Measurements from ENCODE around the gene ADCK1. TPM values are rescaled to one million over a fixed set of nuclear protein-coding genes. Genes with fewer than 3 reads are reported as not detected.
A peak's percentile ranks its signal among the peaks of the same experiment; 100 is the strongest.

The ADCK1 gene
- total and polyA plus RNA-seq, 2 donors (not counting 1 experiment from before 2014, with no cell fraction given), result 10.6 to 18.3 TPM

DNA sequence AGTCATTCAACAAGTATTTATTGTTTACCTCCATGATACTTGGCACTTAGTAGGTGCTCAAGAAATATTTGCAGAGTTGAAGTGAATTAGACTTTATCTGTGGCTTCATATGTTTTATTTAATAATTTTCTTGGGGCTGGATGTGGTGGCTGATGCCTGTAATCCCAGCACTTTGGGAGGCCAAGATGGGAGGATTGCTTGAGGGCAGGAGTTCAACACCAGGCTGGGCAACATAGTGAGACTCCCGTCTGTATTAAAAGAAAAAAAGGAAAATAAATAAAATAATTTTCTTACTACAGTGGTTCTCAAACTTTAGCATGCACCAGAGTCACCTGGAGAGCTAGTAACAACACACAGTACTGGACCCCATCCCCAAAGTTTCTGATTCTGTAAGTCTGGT, 905 bp downstream of the ADCK1 start:
- H3K4me2 ChIP-seq (replicated peaks; ENCODE audit: low read depth, low read length, poor library complexity, severe bottlenecking), result peak overlapping the region; percentile 92
- peak overlapping the region; percentile 40 to 87 for H3K27ac ChIP-seq (ENCODE audit: low read length in 2 of 2)
- peak overlapping the region; percentile 98 for H2AFZ ChIP-seq (ENCODE audit: insufficient read depth, low read depth, low read length, poor library complexity, severe bottlenecking)
- no peaks in the 10 kb centered on the region for H3K36me3 ChIP-seq (replicated peaks in 1 of 2; ENCODE audit: control extremely low read depth in 1 of 2, control insufficient read depth in 1 of 2, extremely low read depth in 1 of 2, insufficient read depth in 2 of 2, low read length in 1 of 2)
- Mint-ChIP-seq H3K27ac (peak overlapping the region; percentile 89), H3K27me3 (no peaks in the 10 kb centered on the region), H3K9me3 (ENCODE audit: insufficient read depth) (no peaks in the 10 kb centered on the region), H3K4me3 (peak overlapping the region; percentile 92), H3K4me1 (peaks cover 12% of the 10 kb centered on the region)
- H4K20me1 ChIP-seq (ENCODE audit: control insufficient read depth, insufficient read depth, low read length, poor library complexity, severe bottlenecking), result no peaks in the 10 kb centered on the region
- CTCF ChIA-PET, result interaction anchor here (1.1 kb wide), 1 partner anchor 40 kb away, joined by 5 read pairs; no protein-coding TSS in a partner anchor
- H3K79me2 ChIP-seq (ENCODE audit: control insufficient read depth, insufficient read depth, low read length), result peaks cover 3% of the 10 kb centered on the region
- H3K4me1 ChIP-seq (ENCODE audit: control insufficient read depth in 2 of 2, insufficient read depth in 2 of 2, low read length in 2 of 2), result peaks cover 4 to 8% of the 10 kb centered on the region in 2 donors
- no peak for TF ChIP-seq EZH2 (IDR thresholded peaks at IDR 0.05; ENCODE audit: borderline replicate concordance, insufficient read depth, low read depth, low read length, poor library complexity, severe bottlenecking)
- TF ChIP-seq, protein P1, sequence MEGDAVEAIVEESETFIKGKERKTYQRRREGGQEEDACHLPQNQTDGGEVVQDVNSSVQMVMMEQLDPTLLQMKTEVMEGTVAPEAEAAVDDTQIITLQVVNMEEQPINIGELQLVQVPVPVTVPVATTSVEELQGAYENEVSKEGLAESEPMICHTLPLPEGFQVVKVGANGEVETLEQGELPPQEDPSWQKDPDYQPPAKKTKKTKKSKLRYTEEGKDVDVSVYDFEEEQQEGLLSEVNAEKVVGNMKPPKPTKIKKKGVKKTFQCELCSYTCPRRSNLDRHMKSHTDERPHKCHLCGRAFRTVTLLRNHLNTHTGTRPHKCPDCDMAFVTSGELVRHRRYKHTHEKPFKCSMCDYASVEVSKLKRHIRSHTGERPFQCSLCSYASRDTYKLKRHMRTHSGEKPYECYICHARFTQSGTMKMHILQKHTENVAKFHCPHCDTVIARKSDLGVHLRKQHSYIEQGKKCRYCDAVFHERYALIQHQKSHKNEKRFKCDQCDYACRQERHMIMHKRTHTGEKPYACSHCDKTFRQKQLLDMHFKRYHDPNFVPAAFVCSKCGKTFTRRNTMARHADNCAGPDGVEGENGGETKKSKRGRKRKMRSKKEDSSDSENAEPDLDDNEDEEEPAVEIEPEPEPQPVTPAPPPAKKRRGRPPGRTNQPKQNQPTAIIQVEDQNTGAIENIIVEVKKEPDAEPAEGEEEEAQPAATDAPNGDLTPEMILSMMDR (IDR thresholded peaks at IDR 0.05), result no peak
- no peaks in the 10 kb centered on the region for H3K9me3 ChIP-seq (ENCODE audit: control extremely low read depth in 1 of 3, control insufficient read depth in 2 of 3, insufficient read depth in 1 of 3, low read length in 2 of 3)
- H3K9ac ChIP-seq (ENCODE audit: low read length), result peak overlapping the region; percentile 83
- intact Hi-C loops (cut with micrococcal nuclease), result loop anchor here (1.0 kb wide), 3 partner anchors 40 to 344 kb away; partner anchors contain the start of genes ALKBH1, SLIRP, SNW1 and VIPAS39
- no CpG with 5 or more reads among the region's 1 CpG for WGBS (ENCODE audit: insufficient coverage)
- no peaks in the 10 kb centered on the region for H3K27me3 ChIP-seq (replicated peaks in 1 of 4; ENCODE audit: control extremely low read depth in 1 of 4, control insufficient read depth in 3 of 4, insufficient read depth in 4 of 4, low read length in 3 of 4)
- peak overlapping the region; percentile 47 to 91 (median 71) for H3K4me3 ChIP-seq (ENCODE audit: control extremely low read depth in 1 of 5, extremely low read depth in 1 of 5, insufficient read depth in 1 of 5, low read depth in 2 of 5, low read length in 4 of 5)
- ATAC-seq (ENCODE audit: low read depth) (no peak), DNase-seq (no peak)
- POLR2A ChIA-PET, result interaction anchor here (1.0 kb wide), 1 partner anchor 40 kb away, joined by 4 read pairs; the partner anchor contains the start of gene SNW1

DNA sequence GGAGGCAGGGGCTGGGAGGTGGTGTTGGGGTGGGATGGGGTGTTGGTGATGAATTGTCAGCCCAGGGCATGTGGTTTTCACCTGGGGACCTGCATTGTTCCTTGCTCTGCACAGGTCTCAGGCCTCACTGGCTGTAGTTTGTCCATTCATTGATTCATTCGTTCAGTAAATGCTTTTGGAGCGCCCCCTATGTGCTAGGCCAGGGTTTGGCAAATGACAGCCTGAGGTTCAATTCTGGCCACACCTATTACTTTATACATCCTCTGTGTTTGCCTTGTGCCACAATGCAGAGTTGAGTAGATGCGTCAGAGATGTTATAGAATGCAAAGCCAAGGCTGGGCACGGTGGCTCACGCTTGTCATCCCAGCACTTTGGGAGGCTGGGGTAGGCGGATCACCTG, 4.7 kb downstream of the ADCK1 start:
- no peak overlapping the region for H2AFZ ChIP-seq (ENCODE audit: insufficient read depth, low read depth, low read length, poor library complexity, severe bottlenecking)
- peaks cover 4 to 6% of the 10 kb centered on the region in 2 donors for H3K4me1 ChIP-seq (ENCODE audit: control insufficient read depth in 2 of 2, insufficient read depth in 2 of 2, low read length in 2 of 2)
- no peaks in the 10 kb centered on the region for H4K20me1 ChIP-seq (ENCODE audit: control insufficient read depth, insufficient read depth, low read length, poor library complexity, severe bottlenecking)
- no peak overlapping the region for H3K9ac ChIP-seq (ENCODE audit: low read length)
- TF ChIP-seq, protein P1 (IDR thresholded peaks at IDR 0.05), result no peak
- TF ChIP-seq EZH2 (IDR thresholded peaks at IDR 0.05; ENCODE audit: borderline replicate concordance, insufficient read depth, low read depth, low read length, poor library complexity, severe bottlenecking), result no peak
- H3K4me3 ChIP-seq (ENCODE audit: control extremely low read depth in 1 of 5, extremely low read depth in 1 of 5, insufficient read depth in 1 of 5, low read depth in 2 of 5, low read length in 4 of 5), result no peak overlapping the region
- peaks cover 15% of the 10 kb centered on the region for H3K4me1 Mint-ChIP-seq
- no peaks in the 10 kb centered on the region for H3K27me3 ChIP-seq (replicated peaks in 1 of 4; ENCODE audit: control extremely low read depth in 1 of 4, control insufficient read depth in 3 of 4, insufficient read depth in 4 of 4, low read length in 3 of 4)
- H3K36me3 ChIP-seq (replicated peaks in 1 of 2; ENCODE audit: control extremely low read depth in 1 of 2, control insufficient read depth in 1 of 2, extremely low read depth in 1 of 2, insufficient read depth in 2 of 2, low read length in 1 of 2), result no peaks in the 10 kb centered on the region
- no peak for ATAC-seq (ENCODE audit: low read depth)
- peaks cover 10% of the 10 kb centered on the region for H3K79me2 ChIP-seq (ENCODE audit: control insufficient read depth, insufficient read depth, low read length)
- CTCF ChIA-PET, result no interaction called here
- H3K4me2 ChIP-seq (replicated peaks; ENCODE audit: low read depth, low read length, poor library complexity, severe bottlenecking), result no peak overlapping the region
- intact Hi-C loops (cut with micrococcal nuclease), result no loop called here
- POLR2A ChIA-PET, result no interaction called here
- no peak overlapping the region for H3K27ac Mint-ChIP-seq
- no peak for DNase-seq
- no peaks in the 10 kb centered on the region for H3K9me3 ChIP-seq (ENCODE audit: control extremely low read depth in 1 of 3, control insufficient read depth in 2 of 3, insufficient read depth in 1 of 3, low read length in 2 of 3)
- H3K27ac ChIP-seq (ENCODE audit: low read length in 2 of 2), result no peak overlapping the region
- WGBS (ENCODE audit: insufficient coverage), result 38% methylated on average over 2 of the region's 6 CpGs
- no peaks in the 10 kb centered on the region for H3K9me3 Mint-ChIP-seq (ENCODE audit: insufficient read depth)
- no peaks in the 10 kb centered on the region for H3K27me3 Mint-ChIP-seq
- no peak overlapping the region for H3K4me3 Mint-ChIP-seq

Measured in B cell (primary cell).